SK-N-SH (cell line): ENCODE results near the gene RPS5. TPM values are rescaled to one million over a fixed set of nuclear protein-coding genes. Genes with fewer than 3 reads are reported as not detected.

Experiments used
- CTCF ChIA-PET: fragments of 300-600, 350-600 bp; formaldehyde crosslinking; extraction: SDS; loops from one replicate; lab custom pipeline; 2021; lab: Yijun Ruan, JAX
- POLR2A ChIA-PET: fragments of 350-600 bp; sonication (Branson Sonifier 250); formaldehyde crosslinking; extraction: SDS; loops from one replicate; lab custom pipeline; 2020; ENCODE audit warnings: antibody characterized with exemption, inconsistent platforms; lab: Yijun Ruan, JAX
- DNase-seq: peaks from one replicate; pipeline ENCODE4 v3.0.0; 2012
- H2AFZ ChIP-seq: fragments of 200-600 bp; sonication (generic); 2 replicates; pipeline ENCODE4 v1.8.1; 2016; ENCODE audit warnings: antibody characterized with exemption, mild to moderate bottlenecking, low read depth
- H3F3A ChIP-seq: fragments of 200-600 bp; sonication (generic); replicated peaks from 2 replicates; pipeline ENCODE3; 2016; ENCODE audit warnings: antibody characterized with exemption, mild to moderate bottlenecking; ENCODE audit not compliant: insufficient read depth
- H3K27ac ChIP-seq, 2 experiments: fragments of 200-500 bp in 1 of 2; fragments of 200-600 bp in 1 of 2; sonication (Bioruptor generic) in 1 of 2; sonication (generic), shearing (Covaris generic) in 1 of 2; 2 replicates each; pipeline versions ENCODE4 v1.5.1 to v1.6.1; 2014 to 2016; ENCODE audit warnings: low read depth in 2 of 2, inconsistent platforms in 1 of 2, low read length in 1 of 2, mild to moderate bottlenecking in 1 of 2, mixed read lengths in 1 of 2
- H3K27me3 ChIP-seq: fragments of 200-600 bp; sonication (generic), shearing (Covaris generic); 2 replicates; pipeline ENCODE4 v1.6.1; 2016; ENCODE audit warnings: mixed run types; ENCODE audit not compliant: insufficient read depth
- H3K36me3 ChIP-seq, 2 experiments: fragments of 200-500 bp in 1 of 2; fragments of 200-600 bp in 1 of 2; sonication (Bioruptor generic) in 1 of 2; sonication (generic) in 1 of 2; replicated peaks in 1 of 2; 2 replicates each; pipeline versions ENCODE3 to v1.5.1; 2014 to 2016; ENCODE audit warnings: low read length in 1 of 2, mild to moderate bottlenecking in 1 of 2; ENCODE audit not compliant: insufficient read depth in 2 of 2, control insufficient read depth in 1 of 2
- H3K4me1 ChIP-seq, 2 experiments: fragments of 200-500 bp in 1 of 2; fragments of 200-600 bp in 1 of 2; sonication (Bioruptor generic) in 1 of 2; sonication (generic), shearing (Covaris generic) in 1 of 2; 2 replicates each; pipeline versions ENCODE4 v1.5.1 to v1.6.1; 2014 to 2016; ENCODE audit warnings: low read depth in 1 of 2, low read length in 1 of 2, mixed run types in 1 of 2; ENCODE audit not compliant: insufficient read depth in 2 of 2, control insufficient read depth in 1 of 2
- H3K4me2 ChIP-seq: fragments of 200-600 bp; sonication (generic), shearing (Covaris generic); 2 replicates; pipeline ENCODE4 v1.6.1; 2017; ENCODE audit warnings: mixed run types
- H3K4me3 ChIP-seq, 2 experiments: fragments of 200-500 bp in 1 of 2; fragments of 200-600 bp in 1 of 2; sonication (Bioruptor generic) in 1 of 2; sonication (generic), shearing (Covaris generic) in 1 of 2; 2 replicates each; pipeline versions ENCODE4 v1.5.1 to v1.8.1; 2014 to 2016; ENCODE audit warnings: low read depth in 2 of 2, inconsistent platforms in 1 of 2, low read length in 1 of 2, mild to moderate bottlenecking in 1 of 2, mixed read lengths in 1 of 2, moderate library complexity in 1 of 2
- H3K79me2 ChIP-seq: fragments of 200-600 bp; sonication (generic); 2 replicates; pipeline ENCODE4 v1.8.1; 2017; ENCODE audit warnings: mild to moderate bottlenecking; ENCODE audit not compliant: insufficient read depth
- H3K9ac ChIP-seq: fragments of 200-600 bp; sonication (generic); 2 replicates; pipeline ENCODE4 v1.6.1; 2017; ENCODE audit warnings: mixed run types
- H3K9me2 ChIP-seq: fragments of 200-600 bp; sonication (generic); 2 replicates; pipeline ENCODE4 v1.6.1; 2017; ENCODE audit warnings: mixed run types
- H3K9me3 ChIP-seq: fragments of 200-600 bp; sonication (generic); 2 replicates; pipeline ENCODE4 v1.6.1; 2017; ENCODE audit warnings: mixed run types, mild to moderate bottlenecking, moderate library complexity
- H4K20me1 ChIP-seq: fragments of 200-600 bp; sonication (generic); 2 replicates; pipeline ENCODE4 v1.6.1; 2017; ENCODE audit warnings: mild to moderate bottlenecking, mixed run types; ENCODE audit not compliant: insufficient read depth
- CHD2 ChIP-seq: fragments of 150-350 bp; IDR thresholded peaks from 2 replicates; pipeline ENCODE4 v1.6.1; 2018; ENCODE audit warnings: low read length; ENCODE audit not compliant: partially characterized antibody
- EP300 ChIP-seq, 2 experiments: IDR thresholded peaks; 2 replicates each; pipeline versions ENCODE4 v1.4.0 to v1.6.1; 2012; ENCODE audit warnings: borderline replicate concordance in 1 of 2, low read depth in 1 of 2, low read length in 1 of 2
- EZH2phosphoT487 ChIP-seq: fragments of 200-600 bp; sonication (generic); IDR thresholded peaks from 2 replicates; pipeline ENCODE4 v1.6.1; 2017; ENCODE audit warnings: low read depth, mixed run types, mild to moderate bottlenecking, antibody characterized with exemption, moderate library complexity, borderline replicate concordance
- FOXJ3 ChIP-seq: sonication (generic); formaldehyde crosslinking; IDR thresholded peaks from 2 replicates; pipeline ENCODE4 v1.5.1; 2020; ENCODE audit warnings: mild to moderate bottlenecking, missing genetic modification reagents
- FOXM1 ChIP-seq: IDR thresholded peaks from 2 replicates; pipeline ENCODE4 v1.4.0; 2012; ENCODE audit warnings: low read depth, mild to moderate bottlenecking
- GABPA ChIP-seq: IDR thresholded peaks from 2 replicates; pipeline ENCODE4 v1.4.0; 2012; ENCODE audit warnings: low read depth, mild to moderate bottlenecking
- IRF3 ChIP-seq: fragments of 150-350 bp; IDR thresholded peaks from 2 replicates; pipeline ENCODE4 v1.6.1; 2016; ENCODE audit warnings: mild to moderate bottlenecking, low read depth, low read length
- JUND ChIP-seq: IDR thresholded peaks from 2 replicates; pipeline ENCODE4 v1.4.0; 2012
- MEF2A ChIP-seq: IDR thresholded peaks from 2 replicates; pipeline ENCODE4 v1.4.0; 2012; ENCODE audit warnings: low read depth, borderline replicate concordance
- MXI1 ChIP-seq: IDR thresholded peaks from 2 replicates; pipeline ENCODE4 v1.6.1; 2012; ENCODE audit warnings: mild to moderate bottlenecking, low read depth, low read length, improper control_type of control experiment
- PBX3 ChIP-seq: IDR thresholded peaks from 2 replicates; pipeline ENCODE4; 2012
- POLR2AphosphoS5 ChIP-seq: IDR thresholded peaks from 2 replicates; pipeline ENCODE4 v1.6.1; 2012; ENCODE audit warnings: low read depth, low read length
- RAD21 ChIP-seq: IDR thresholded peaks from 2 replicates; pipeline ENCODE4 v1.6.1; 2012; ENCODE audit warnings: mild to moderate bottlenecking, low read length
- RCOR1 ChIP-seq: fragments of 150-350 bp; IDR thresholded peaks from 2 replicates; pipeline ENCODE4 v1.6.1; 2017; ENCODE audit warnings: antibody characterized with exemption, low read length
- RFX5 ChIP-seq: IDR thresholded peaks from 2 replicates; pipeline ENCODE4 v1.6.1; 2012; ENCODE audit warnings: mild to moderate bottlenecking, improper control_type of control experiment, low read length
- RXRA ChIP-seq: IDR thresholded peaks from 2 replicates; pipeline ENCODE4 v1.4.0; 2012; ENCODE audit warnings: low read depth, mild to moderate bottlenecking, borderline replicate concordance
- SIN3A ChIP-seq: IDR thresholded peaks from 2 replicates; pipeline ENCODE4 v1.6.1; 2012; ENCODE audit warnings: low read depth, mild to moderate bottlenecking, low read length, moderate library complexity, borderline replicate concordance
- USF2 ChIP-seq: fragments of 150-350 bp; IDR thresholded peaks from 2 replicates; pipeline ENCODE4 v1.6.1; 2017; ENCODE audit warnings: antibody characterized with exemption, low read length, low read depth, borderline replicate concordance
- YY1 ChIP-seq: IDR thresholded peaks from 2 replicates; pipeline ENCODE4 v1.4.0; 2012; ENCODE audit warnings: low read depth, mild to moderate bottlenecking
- WGBS: methylation state at CpG from one replicate; pipeline ENCODE4 v1.1.6; 2017; ENCODE audit warnings: low lambda C conversion rate; 5-methylcytosine and 5-hydroxymethylcytosine counted together
- polyA plus RNA-seq, 3 experiments: library from polyadenylated mRNA; depleted of rRNA; stranded (reverse); fragments of >200 nt; gene quantifications; 2 replicates each; pipeline ENCODE4 v1.2.3, GENCODE V29; 2012
- TF ChIP-seq, protein P1 (sequence below): IDR thresholded peaks from 2 replicates; pipeline ENCODE4 v1.6.1; 2012; ENCODE audit warnings: mild to moderate bottlenecking, low read depth, low read length, moderate library complexity
- TF ChIP-seq, protein P2 (sequence below): fragments of 200-600 bp; sonication (generic); IDR thresholded peaks from 2 replicates; pipeline ENCODE4 v1.6.1; 2017; ENCODE audit warnings: antibody characterized with exemption, mild to moderate bottlenecking, moderate library complexity
- TF ChIP-seq, protein P3 (sequence below): IDR thresholded peaks from 2 replicates; pipeline ENCODE4 v1.4.0; 2012; ENCODE audit warnings: low read depth, borderline replicate concordance

Gene RPS5
- polyA plus RNA-seq, 1 of the 3 experiments (the other 2 are of a cell fraction) = 4,334 TPM

DNA sequence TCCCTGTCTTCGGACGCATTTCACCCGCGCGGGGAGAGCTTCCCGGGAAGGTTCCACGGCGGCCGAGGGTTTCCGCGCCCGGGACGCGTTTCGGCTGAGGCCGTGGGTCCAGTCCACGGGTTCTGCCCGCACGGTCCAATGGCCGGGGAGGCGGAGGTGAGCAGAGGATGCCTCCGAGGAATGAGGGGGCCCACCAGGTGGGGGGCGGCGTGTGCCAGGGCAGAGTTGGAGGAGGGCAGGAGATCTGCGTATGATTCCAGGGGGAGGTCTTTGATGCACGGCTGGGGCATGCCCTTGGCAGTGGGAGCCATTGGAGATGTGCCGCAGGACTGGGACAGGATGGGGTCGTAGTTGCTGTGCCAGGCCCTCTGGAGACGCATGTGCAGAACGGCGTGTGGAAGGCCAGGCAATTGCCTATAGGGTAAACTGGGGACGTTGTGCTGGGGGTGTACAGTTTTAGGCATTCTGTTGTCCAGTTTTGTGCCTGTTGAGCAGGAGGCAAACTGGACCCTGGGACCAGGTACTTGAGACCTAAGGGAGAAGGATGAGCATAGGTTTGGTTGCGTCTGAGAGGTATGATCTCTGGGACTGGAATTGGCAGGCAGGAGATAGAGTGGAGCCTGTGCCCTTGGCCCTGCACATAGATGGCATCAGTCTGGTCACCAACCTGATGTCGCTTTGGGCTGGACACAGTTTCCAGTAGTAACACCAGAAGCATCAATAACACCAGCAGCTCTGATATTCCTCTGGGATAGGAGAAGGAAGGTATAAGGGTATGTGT, 22.1 kb downstream of the RPS5 start:
- peak overlapping the region; percentile 84 to 97 for H3K4me3 ChIP-seq
- H3K4me1 ChIP-seq = peaks cover 0 to 25% of the 10 kb centered on the region in 2 experiments; a peak in 1 of 4 replicates
- peaks cover 10% of the 10 kb centered on the region for H3F3A ChIP-seq
- peak overlapping the region; percentile 99 for H3K4me2 ChIP-seq
- H3K9me2 ChIP-seq = no peaks in the 10 kb centered on the region
- H3K79me2 ChIP-seq = peaks cover 61% of the 10 kb centered on the region
- no peaks in the 10 kb centered on the region for H3K9me3 ChIP-seq
- H3K27ac ChIP-seq = peak overlapping the region; percentile 57 to 86
- DNase-seq = peak; percentile 79
- H3K27me3 ChIP-seq = no peaks in the 10 kb centered on the region
- ChIA-PET CTCF (no interaction called here), POLR2A (interaction anchor here (0.6 to 1.3 kb wide), 6 partner anchors 23 to 146 kb away, joined by 3 to 8 read pairs (median 4); partner anchors contain the start of genes CHMP2A, ZNF132, ZNF446 and ZNF497)
- H4K20me1 ChIP-seq = no peaks in the 10 kb centered on the region
- peak overlapping the region; percentile 86 for H2AFZ ChIP-seq
- H3K9ac ChIP-seq = peak overlapping the region; percentile 83
- peaks cover 0 to 3% of the 10 kb centered on the region in 2 experiments for H3K36me3 ChIP-seq
- WGBS = 2% methylated on average over 27 of the region's 34 CpGs
- TF ChIP-seq RCOR1 (no peak), JUND (no peak), EZH2phosphoT487 (no peak), IRF3 (no peak), RAD21 (peak; percentile 3; the same call in 1 of the 2 replicates), FOXM1 (no peak), RFX5 (no peak), YY1 (no peak), POLR2AphosphoS5 (no peak), MEF2A (no peak), PBX3 (no peak), GABPA (no peak), CHD2 (no peak), MXI1 (peak; percentile 17; the same call in 1 of the 2 replicates), SIN3A (no peak), FOXJ3 (no peak), USF2 (no peak), EP300 (IDR thresholded peaks at IDR 0.05; ENCODE audit: borderline replicate concordance in 1 of 2, low read depth in 1 of 2, low read length in 1 of 2) (no peak), RXRA (no peak)
- TF ChIP-seq, protein P1, sequence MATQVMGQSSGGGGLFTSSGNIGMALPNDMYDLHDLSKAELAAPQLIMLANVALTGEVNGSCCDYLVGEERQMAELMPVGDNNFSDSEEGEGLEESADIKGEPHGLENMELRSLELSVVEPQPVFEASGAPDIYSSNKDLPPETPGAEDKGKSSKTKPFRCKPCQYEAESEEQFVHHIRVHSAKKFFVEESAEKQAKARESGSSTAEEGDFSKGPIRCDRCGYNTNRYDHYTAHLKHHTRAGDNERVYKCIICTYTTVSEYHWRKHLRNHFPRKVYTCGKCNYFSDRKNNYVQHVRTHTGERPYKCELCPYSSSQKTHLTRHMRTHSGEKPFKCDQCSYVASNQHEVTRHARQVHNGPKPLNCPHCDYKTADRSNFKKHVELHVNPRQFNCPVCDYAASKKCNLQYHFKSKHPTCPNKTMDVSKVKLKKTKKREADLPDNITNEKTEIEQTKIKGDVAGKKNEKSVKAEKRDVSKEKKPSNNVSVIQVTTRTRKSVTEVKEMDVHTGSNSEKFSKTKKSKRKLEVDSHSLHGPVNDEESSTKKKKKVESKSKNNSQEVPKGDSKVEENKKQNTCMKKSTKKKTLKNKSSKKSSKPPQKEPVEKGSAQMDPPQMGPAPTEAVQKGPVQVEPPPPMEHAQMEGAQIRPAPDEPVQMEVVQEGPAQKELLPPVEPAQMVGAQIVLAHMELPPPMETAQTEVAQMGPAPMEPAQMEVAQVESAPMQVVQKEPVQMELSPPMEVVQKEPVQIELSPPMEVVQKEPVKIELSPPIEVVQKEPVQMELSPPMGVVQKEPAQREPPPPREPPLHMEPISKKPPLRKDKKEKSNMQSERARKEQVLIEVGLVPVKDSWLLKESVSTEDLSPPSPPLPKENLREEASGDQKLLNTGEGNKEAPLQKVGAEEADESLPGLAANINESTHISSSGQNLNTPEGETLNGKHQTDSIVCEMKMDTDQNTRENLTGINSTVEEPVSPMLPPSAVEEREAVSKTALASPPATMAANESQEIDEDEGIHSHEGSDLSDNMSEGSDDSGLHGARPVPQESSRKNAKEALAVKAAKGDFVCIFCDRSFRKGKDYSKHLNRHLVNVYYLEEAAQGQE = no peak
- TF ChIP-seq, protein P2, sequence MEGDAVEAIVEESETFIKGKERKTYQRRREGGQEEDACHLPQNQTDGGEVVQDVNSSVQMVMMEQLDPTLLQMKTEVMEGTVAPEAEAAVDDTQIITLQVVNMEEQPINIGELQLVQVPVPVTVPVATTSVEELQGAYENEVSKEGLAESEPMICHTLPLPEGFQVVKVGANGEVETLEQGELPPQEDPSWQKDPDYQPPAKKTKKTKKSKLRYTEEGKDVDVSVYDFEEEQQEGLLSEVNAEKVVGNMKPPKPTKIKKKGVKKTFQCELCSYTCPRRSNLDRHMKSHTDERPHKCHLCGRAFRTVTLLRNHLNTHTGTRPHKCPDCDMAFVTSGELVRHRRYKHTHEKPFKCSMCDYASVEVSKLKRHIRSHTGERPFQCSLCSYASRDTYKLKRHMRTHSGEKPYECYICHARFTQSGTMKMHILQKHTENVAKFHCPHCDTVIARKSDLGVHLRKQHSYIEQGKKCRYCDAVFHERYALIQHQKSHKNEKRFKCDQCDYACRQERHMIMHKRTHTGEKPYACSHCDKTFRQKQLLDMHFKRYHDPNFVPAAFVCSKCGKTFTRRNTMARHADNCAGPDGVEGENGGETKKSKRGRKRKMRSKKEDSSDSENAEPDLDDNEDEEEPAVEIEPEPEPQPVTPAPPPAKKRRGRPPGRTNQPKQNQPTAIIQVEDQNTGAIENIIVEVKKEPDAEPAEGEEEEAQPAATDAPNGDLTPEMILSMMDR = no peak
- TF ChIP-seq, protein P3, sequence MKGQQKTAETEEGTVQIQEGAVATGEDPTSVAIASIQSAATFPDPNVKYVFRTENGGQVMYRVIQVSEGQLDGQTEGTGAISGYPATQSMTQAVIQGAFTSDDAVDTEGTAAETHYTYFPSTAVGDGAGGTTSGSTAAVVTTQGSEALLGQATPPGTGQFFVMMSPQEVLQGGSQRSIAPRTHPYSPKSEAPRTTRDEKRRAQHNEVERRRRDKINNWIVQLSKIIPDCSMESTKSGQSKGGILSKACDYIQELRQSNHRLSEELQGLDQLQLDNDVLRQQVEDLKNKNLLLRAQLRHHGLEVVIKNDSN = no peak
